HUDEP-2 (cell line): ENCODE data around the gene TNFRSF25.
"Not testable (repeated sequence)": the region's sequence is repeated elsewhere in the genome, so short reads cannot be mapped to it uniquely, and the experiment has no call there.

Experiments used
- DNase-seq, 76 experiments: peaks; one replicate each; lab custom pipeline; 2025; ENCODE audit not compliant: unreplicated experiment in 76 of 76; lab: John Stamatoyannopoulos, UW

Gene TNFRSF25

GRCh38 chr1:6502000-6502891 is 36.3 kb upstream of the TNFRSF25 start:
- DNase-seq, result peak in 1 of 76 experiments; percentile 17

DNA sequence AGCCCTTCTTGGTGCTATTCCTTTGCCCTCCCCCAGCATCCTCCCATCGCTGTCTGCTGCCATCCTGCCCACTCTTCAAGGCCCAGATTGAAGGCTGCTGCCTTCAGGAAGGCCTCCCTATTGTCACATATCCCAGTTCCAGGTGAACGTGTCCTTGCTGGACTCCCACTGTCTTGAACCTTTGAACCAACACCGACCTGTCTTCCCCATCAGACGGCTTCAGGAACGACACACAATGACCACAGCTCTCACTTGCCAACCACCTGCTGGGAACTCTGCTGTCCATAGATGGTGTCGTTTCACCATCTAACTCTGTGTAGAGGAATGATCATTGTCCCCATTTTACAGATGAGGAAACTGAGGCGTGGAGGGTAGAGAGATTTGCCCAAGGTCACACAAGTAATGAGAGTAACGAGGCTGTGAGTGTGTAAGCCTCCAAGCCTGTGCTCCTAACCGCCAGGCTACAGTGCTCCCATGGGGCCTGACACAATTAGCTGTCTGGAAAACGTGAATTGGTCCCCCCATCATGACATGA is 35.4 kb upstream of the TNFRSF25 start:
- no peak for DNase-seq

DNA sequence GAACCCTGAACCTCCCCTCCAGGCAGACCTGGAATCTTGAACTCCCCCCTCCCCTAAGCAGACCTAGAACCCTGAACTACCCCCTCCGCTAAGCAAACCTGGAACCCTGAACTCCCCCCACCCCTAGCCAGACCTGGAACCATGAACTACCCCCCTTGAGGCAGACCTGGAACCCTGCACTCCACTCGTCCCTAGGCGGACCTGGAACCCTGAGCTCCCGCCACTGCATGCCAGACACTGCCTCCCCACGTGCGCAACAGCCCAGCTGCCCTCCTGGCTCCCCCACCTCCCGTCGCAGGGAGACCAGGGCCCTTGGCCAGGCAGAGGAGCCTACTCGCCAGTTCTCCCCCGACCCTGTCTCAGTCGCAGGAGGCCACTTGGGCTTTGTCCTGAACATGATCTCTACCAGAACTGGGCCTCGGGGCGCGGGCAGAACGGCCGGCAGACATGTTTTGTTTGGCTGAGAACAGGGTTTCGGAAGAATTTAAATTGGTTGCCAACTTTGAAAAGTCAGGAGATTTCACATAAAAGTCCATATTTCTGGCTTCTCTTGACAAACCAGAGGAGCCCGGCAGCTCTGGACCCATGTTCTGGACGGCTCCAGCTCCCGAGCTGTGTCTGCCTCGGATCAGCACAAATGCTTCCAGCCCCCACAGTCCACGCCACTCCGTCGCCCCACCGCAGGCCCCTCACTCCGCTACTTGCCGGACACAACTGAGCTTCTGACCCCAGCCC is 34.7 kb upstream of the TNFRSF25 start:
- no peak for DNase-seq

DNA sequence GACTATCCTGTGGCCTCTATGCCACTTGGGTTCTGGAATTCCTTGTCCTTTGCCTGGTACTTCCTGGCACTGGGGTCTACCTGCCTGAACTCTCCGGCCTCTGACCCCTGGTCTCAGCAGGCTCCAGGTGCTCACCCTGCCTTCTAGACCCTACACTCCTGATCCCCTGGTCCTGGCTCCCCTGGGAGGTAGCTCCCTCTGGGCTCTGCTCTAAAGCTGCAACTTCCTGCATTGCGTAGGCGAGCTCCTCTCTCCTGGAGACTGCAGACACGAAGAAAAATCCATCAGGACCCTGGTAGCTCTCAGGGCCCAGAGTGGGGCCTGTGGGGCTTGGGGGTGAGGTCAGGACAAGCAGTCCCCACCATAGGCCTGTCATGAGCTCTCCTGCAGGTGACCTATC is 33.3 kb upstream of the TNFRSF25 start:
- DNase-seq, result no peak

- no peak for DNase-seq
Observed at GRCh38 chr1:6498576-6499111, 32.7 kb upstream of the TNFRSF25 start.

DNA sequence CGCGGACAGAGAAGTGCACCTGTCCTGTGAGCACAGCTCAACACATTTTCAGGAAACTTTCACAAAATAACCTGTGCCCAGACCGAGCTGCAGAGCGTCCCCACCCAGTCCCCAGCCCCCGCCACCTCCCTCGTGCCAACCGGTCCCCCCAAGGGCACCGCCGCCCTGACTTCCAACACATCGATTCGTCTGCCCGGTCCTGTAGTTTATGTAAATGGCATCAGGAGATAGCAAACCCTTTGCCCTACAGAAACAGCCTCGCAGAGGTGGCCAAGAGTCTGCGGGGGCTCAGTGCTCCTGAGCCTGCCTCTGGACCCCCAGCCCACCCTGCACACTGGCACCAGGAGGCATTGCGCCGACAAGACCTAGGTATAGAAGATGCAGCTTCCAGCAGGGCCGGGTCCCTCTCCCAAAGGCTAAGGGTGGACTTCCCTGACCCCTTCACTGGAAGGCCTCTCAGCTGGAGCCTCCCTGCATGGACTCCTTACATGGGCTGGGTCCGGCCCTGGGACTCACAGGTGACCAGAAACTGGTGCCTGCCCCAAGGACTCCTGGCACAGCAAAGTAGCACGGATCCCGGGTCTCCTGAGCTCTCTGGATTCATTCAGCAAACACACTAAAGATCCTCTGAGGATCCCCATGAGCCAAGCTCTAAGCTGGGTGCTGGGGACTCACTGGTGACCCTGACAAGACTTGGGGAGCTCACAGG is 32.0 kb upstream of the TNFRSF25 start:
- DNase-seq, result no peak

DNA sequence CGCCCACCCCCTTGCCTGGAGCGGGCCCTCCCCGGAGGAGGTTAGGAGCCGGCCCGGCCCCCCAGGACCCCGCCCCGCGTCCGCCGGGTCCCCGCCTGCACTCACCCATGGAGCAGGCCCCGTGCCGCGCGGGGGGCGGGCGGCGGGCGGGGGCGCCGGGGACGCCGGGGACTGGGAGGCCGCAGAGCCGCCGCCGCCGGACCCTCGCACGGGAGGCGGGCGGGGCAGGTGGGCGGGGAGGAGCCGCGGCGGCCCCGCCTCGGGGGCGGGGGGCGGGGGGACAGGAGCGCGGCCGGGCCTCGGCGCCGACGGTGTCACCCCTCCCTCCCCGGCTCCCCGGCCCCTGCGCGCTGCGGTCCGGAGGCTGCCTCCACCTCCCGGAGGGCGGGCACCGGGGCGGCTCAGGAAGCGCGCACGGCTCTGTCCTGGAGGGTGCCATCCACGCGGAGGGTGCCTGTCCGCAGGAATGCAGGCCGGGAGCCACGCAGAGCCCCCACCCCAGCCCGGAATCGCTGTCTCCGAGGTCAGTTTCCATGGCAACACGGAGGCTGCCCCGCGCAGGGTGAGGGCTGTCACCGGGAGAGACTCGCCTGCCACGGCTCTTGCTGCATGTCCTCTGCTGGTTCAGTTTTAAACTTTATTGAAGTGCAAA is 31.4 kb upstream of the TNFRSF25 start:
- peak in 1 of 76 experiments; percentile 12 for DNase-seq

- DNase-seq, result no peak
Observed at GRCh38 chr1:6496890-6497214, 30.9 kb upstream of the TNFRSF25 start.

- DNase-seq, result peak in 1 of 76 experiments; percentile 11
Observed at GRCh38 chr1:6496365-6496721, 30.4 kb upstream of the TNFRSF25 start.

GRCh38 chr1:6495540-6496364 is 29.8 kb upstream of the TNFRSF25 start:
- no peak for DNase-seq

DNA sequence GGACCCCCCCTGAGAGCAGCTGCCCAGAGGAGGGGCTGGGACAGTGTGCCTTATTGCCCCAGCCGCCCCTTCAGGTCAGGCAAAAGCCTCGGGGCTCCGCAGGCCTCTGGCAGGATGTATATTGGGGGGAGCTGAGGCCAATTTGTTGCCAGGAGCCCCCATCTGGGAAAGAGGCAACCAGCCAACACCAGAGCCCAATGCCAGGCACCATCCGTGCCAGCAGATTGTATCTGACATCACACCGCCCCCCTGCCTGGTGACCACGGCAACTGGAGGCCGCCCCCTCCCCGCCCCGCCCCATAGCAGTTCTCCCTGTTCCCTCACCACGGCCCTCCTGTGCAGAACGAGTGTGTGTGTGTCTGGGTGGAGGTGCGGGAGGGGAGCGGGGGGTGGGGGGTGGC is 29.1 kb upstream of the TNFRSF25 start:
- DNase-seq, result no peak

DNA sequence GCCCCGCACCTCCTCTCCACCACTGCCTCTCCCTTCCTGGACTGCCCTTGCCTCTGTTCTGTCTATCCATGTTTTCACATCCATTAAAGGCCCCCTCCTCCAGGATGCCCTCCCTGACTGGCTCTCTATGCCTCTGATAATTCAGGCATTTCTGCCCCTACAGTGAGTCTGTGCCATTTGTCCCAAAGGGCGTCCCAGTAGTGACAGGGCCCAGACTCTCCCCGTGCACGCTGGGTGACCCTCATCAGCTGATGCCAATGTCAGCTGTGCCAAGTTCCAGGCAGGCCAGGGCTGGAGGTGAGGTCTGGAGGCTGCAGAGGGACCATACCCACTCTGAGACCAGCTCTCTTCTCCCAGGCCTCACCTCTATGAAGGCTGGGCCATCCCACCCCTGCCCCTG is 28.7 kb upstream of the TNFRSF25 start:
- DNase-seq, result no peak

GRCh38 chr1:6493834-6494223 is 27.9 kb upstream of the TNFRSF25 start:
- DNase-seq, result not testable (repeated sequence)

DNA sequence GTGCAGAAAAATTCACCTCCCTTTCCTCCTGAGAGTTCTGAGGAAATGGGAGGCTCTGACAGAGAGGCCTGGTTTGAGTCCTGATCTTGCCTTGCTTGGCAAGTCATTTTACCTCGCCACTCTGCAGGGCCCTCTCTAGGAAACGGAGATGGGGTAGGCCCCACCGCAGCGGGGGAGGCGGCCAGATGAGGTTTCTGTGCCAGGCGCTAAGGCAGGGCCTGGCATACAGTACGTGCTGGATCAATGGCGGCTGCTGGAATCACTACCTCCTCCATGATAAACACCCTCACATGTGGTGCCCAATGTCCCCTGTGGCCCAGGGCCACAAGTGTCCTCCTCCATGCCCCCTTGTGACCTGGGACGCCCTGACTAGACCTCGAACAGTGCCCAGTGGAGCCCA is 26.0 kb upstream of the TNFRSF25 start:
- peak in 1 of 76 experiments; percentile 18 for DNase-seq

GRCh38 chr1:6491480-6491962 is 25.5 kb upstream of the TNFRSF25 start, which contains the start of gene PLEKHG5:
Gene PLEKHG5 (minus strand): TSS chr1:6491667. CDS start chr1:6477571, 14,096 bp downstream.
- DNase-seq, result no peak

GRCh38 chr1:6491081-6491449 is 25.1 kb upstream of the TNFRSF25 start:
- no peak for DNase-seq

DNA sequence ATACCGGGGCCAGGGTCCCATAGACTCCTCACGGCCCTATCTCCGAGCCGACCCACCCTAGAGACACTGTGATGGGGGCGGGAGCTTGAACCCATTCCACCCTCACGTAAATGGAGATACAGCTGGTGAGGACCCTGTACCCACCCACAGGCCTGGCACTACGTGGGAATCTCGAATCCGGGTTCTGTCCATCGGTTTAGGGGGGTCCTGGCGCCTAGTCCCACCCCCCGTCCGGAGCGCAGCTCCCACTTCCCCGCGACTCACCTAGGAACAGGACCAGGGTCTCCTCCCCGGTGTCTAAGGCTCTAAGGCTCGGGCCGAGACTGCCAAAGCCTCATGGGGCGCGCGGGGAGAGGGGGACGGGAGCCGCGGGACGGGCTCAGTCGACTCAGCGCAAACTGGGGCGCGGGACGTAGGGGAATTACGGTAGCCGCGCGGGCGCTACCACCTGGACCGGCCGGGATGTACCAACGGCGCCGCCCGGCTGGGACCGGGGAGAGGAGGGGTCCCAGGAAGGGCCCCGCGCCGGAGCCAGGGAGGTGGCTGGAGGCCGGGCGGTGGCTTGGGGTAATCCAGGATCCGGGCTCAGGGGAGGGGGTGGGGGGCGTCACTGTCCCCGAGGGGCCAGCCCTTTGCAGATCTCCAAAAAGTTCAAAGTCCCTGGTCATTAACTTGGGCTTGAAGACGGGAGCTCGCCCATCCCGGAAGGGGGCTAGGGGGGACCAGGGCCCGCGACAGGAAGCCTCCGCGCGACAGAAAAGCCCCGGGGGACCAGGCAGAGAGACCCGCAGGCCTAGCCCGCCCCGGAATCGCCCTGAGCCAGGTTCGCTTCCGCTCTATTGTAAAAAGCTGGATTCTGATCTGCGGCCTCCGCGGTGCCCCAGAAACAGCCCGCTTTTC is 24.5 kb upstream of the TNFRSF25 start:
- DNase-seq, result peak in 50 of 76 experiments; percentile 5 to 76 (median 38)

DNA sequence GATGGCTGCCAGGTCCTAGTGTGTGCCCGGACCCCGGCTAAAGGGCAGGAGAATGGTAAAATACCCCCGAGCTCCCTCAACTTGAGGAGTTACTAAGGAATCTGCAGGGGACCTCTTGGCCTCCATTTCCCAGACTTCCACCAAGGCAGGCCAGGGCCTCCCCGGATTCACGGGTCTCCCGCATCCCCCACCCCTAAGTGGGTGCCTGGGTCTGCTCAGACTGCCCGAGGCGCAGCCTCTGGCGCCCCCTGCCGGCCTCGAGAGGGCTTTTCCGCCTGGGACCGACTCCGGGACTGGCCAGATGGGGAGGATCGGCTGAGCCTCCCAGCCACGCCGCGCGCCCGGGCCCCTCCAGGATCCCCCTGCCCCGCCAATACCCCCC is 23.8 kb upstream of the TNFRSF25 start:
- DNase-seq, result peak in 66 of 76 experiments; percentile 6 to 81 (median 56)
